22Rv1 (cell line): ENCODE data around the gene MICOS13.
A peak's percentile ranks its signal among the peaks of the same experiment; 100 is the strongest.

ENCODE experiments used
- H3K27ac ChIP-seq: fragments of 450-650 bp; 2 replicates; pipeline ENCODE4 v1.5.1; 2017
- CTCF ChIP-seq: fragments of 450-650 bp; IDR thresholded peaks from 2 replicates; pipeline ENCODE4 v1.5.1; 2017; ENCODE audit warnings: mild to moderate bottlenecking
- ZFX ChIP-seq: fragments of 450-650 bp; IDR thresholded peaks from 2 replicates; pipeline ENCODE4 v1.6.1; 2017; ENCODE audit warnings: antibody characterized with exemption, borderline replicate concordance

The MICOS13 gene

GRCh38 chr19:5679289-5680083 is 830 bp downstream of the MICOS13 start:
- peak overlapping the region; percentile 82 for H3K27ac ChIP-seq
- TF ChIP-seq ZFX (no peak), CTCF (no peak)

- no peak overlapping the region for H3K27ac ChIP-seq
- TF ChIP-seq CTCF, result no peak
- TF ChIP-seq ZFX, result no peak
Measured at GRCh38 chr19:5678071-5678718, 2.1 kb downstream of the MICOS13 start.

- TF ChIP-seq CTCF, result no peak
- no peak for TF ChIP-seq ZFX
- H3K27ac ChIP-seq, result no peak overlapping the region
Measured at GRCh38 chr19:5677580-5677979, 2.7 kb downstream of the MICOS13 start.

- H3K27ac ChIP-seq, result no peak overlapping the region
- no peak for TF ChIP-seq ZFX
- no peak for TF ChIP-seq CTCF
Measured at GRCh38 chr19:5677136-5677535, 3.2 kb downstream of the MICOS13 start.

GRCh38 chr19:5676772-5677105 is 3.6 kb downstream of the MICOS13 start:
- H3K27ac ChIP-seq, result no peak overlapping the region
- TF ChIP-seq CTCF, result no peak

- TF ChIP-seq CTCF, result no peak
- no peak for TF ChIP-seq ZFX
- no peak overlapping the region for H3K27ac ChIP-seq
Measured at GRCh38 chr19:5676105-5676771, 4.1 kb downstream of the MICOS13 start.

- TF ChIP-seq ZFX (no peak), CTCF (no peak)
- H3K27ac ChIP-seq, result 0 out of 2 replicates have a peak overlapping the region, but pooled peaks have one; percentile 25
Measured at GRCh38 chr19:5674714-5675113, 5.6 kb downstream of the MICOS13 start.
